K562 treated with DMSO at 1 percent for 24 hours (cell line): ENCODE data around the gene SPDYE18. TPM values are rescaled to one million over a fixed set of nuclear protein-coding genes. Genes with fewer than 3 reads are reported as not detected.

Experiments
- total RNA-seq: library from RNA; unstranded; fragments of 300-600 nt; gene quantifications from 2 replicates; pipeline ENCODE4 v1.2.3, GENCODE V29; 2022; ENCODE audit warnings: low read depth; ENCODE audit not compliant: insufficient read depth

The SPDYE18 gene
- not detected in 2 replicates for total RNA-seq

DNA sequence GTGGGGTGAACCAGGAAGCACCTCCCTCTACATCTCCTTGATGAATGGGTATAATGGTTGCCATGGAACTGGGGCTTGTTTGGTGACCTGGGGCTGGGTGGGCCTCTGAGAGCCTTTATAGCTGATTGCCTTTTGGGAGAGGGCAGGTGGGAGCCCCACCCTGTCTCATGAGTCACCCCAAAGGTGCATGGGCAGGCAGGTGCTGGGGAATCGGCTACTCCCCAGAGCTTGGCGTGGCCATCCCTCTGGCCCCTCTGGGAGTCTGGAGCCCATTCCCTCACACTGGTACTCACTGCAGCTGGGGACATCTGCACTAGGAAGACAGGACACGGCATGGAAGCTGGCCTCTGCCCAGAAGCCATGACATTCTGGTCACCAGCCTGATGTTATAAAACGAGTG lies at the start of gene SPDYE18:
TSS of gene SPDYE18 (minus strand) at position 2 of the 400 bp plus-strand sequence. CDS start 2,046 bp downstream, outside the sequence.

DNA sequence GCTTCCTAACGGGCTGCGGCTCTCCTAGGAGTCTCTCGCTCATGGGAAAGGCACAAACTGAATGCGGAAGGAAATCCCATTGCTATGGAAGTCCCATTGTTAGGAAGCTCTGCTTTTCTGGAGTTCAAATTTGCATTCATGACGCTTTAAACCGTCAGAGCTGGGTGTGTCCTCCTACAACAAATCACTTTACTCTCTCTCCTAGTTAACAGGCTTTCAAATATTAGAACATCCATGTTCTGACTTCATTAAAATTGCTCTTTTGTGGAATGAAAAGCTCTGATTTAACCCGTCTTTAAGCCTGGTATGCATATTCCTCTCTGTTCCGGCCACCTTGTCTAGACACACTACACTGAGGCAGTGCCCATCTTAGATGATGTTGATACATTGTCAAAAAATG lies 30.1 kb downstream of the SPDYE18 start, which contains the start of gene SPDYE17:
TSS of gene SPDYE17 (minus strand) at position 101 of the 400 bp plus-strand sequence. CDS start 1,791 bp downstream, outside the sequence.

Other genes with a start within 250 kb of the SPDYE18 start
- not detected in 2 replicates for gene SPDYE17, start 30.2 kb downstream of the SPDYE18 start, total RNA-seq
- gene CCDC146, start 60.1 kb upstream of the SPDYE18 start, total RNA-seq, result 1.4 and 2.8 TPM in 2 replicates
- not detected in 2 replicates for gene FGL2, start 137.3 kb upstream of the SPDYE18 start, total RNA-seq